HPDE6-E6E7 (cell line): ENCODE measurements around the gene JPH2.
"Not testable (repeated sequence)": the region's sequence is repeated elsewhere in the genome, so short reads cannot be mapped to it uniquely, and the experiment has no call there.

Experiments used
- DNase-seq: peaks from one replicate; pipeline ENCODE4 v3.0.0; 2011; ENCODE audit warnings: missing footprints; ENCODE audit errors: extremely low spot score

JPH2 gene

DNA sequence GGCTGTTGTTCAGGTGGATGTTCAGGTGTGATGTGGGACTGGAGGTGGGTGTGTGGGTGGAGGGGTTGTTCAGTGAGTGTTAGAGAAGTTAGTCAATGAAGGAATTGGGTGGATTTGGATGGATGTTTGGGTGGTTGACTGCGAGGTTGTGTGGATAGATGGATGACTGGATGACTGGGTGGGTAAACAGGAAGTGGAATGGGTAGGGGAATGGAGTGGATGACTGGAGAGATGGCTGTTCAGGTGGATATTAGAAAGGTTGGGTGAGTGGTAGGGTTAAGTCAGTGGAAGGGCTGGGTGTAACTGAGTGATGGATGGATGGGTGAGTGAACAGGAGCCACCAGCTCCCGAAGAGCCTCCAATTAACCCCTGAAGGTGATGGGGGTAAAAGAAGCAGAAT is 27.9 kb downstream of the JPH2 start:
- no peak for DNase-seq

DNA sequence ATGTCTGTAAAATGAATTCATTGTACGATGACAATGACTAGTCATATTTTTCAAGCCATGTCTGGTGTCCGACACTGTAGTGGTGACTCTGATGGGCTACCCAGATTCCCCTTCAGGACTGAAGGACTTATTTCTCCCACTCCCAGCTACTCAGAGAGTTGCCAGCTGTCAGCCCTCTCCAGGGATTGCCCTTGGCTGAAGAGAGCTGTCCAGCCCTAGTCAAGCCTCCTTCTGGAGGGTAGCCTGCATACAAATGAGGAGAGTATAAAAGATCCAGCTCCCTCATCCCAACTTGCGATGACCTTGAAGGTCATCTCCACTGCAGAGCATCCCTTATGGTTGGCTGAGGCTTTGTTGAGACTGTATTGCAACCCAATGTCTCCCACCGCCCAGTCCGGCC is 29.9 kb downstream of the JPH2 start:
- DNase-seq: no peak

DNA sequence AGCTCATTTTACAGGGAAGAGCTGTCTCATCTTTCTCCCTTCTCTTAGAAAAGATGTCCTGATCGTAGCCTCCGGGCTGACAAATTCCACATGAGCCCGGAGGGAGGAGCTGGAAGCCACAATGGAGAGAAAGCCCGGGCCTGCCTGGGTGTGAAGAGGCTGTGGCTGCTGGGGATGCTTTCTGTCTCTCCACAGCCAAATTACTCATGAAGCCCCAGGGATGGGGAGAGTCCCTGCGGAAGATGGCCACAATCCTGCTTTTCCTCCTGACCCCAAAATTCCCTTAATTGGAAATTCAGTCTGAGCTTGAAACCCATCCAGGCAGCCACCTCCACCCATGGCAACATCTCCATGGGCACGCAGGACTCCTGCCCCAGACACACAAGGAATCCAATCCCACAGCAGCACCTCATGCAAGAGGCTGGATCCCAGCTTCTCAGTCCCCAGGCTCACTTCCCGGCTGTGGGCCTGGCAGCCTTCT is 32.4 kb downstream of the JPH2 start:
- no peak for DNase-seq

DNA sequence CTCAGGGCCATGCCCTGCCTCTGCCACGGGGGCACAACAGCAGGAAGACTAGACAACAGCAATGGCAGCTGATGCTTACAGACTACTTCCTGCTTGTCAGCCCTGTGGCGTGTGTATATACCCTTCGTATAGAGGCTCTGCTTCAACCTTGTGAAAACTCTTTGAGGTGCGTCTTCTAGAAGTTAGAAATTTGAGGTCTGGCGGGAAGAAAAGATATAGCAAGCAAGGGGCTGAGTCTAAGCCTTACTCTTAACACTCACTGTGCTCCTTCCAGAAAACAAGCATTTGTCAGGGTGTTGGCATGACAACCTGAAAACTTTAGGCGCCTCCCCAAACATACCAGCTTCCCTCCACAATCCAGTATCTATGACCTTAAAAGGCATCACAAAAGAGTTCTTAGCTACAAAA is 33.3 kb downstream of the JPH2 start:
- no peak for DNase-seq

DNA sequence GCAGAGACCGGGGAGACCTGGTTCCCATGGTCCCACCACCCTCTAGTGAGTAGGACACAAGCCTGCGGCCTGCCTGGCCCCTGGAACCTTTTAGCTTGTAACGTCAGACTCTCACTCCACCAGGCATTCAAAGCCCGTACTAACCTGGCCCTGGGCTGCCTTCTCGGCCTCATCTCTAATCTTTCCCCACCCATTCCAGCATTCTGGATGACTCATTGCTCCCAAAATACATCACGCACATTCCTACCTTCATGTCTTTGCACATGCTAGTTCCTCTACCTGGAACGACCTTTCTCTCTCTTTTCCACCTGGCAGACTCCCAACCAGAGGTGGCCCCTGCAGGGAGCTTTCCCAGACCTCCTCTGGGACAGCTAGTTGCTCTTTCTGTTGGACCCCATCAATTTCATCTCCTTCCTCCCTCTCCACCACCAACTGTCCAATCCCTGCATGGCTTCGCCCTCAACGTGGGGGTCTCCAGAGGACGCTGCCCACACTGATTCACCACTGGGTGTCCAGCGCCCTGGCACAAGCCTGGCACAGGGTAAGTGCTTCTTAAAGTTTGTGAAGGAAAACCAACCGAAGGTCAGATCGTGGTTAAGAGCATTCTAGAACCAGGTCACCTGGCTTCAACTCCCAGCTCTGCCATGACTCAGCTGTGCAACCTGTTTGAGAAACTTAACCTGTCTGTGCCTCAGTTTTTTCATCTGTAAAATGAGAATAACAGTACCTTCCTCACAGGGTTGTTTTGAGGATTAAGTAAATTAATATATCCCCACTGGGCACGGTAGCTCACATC is 35.2 kb downstream of the JPH2 start:
- DNase-seq: peak; percentile 89

DNA sequence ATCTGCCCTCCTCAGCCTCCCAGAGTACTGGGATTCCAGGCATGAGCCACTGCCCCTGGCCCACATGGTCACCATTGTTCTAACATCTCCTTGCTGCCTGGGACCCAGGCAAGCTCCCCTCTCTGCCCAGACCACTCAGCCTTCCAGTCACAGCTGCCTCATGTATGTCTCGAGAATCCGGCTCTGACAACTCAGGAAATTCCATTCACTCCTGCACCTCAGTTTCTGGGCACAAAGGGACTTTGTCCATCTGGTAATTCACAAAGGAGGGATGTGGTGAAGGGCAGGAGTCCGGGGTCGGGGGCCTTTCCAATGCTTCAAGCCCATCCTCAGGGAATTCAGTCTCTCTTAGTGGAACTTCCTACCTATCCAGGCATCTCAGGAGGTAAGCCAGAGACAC is 40.7 kb downstream of the JPH2 start:
- no peak for DNase-seq

DNA sequence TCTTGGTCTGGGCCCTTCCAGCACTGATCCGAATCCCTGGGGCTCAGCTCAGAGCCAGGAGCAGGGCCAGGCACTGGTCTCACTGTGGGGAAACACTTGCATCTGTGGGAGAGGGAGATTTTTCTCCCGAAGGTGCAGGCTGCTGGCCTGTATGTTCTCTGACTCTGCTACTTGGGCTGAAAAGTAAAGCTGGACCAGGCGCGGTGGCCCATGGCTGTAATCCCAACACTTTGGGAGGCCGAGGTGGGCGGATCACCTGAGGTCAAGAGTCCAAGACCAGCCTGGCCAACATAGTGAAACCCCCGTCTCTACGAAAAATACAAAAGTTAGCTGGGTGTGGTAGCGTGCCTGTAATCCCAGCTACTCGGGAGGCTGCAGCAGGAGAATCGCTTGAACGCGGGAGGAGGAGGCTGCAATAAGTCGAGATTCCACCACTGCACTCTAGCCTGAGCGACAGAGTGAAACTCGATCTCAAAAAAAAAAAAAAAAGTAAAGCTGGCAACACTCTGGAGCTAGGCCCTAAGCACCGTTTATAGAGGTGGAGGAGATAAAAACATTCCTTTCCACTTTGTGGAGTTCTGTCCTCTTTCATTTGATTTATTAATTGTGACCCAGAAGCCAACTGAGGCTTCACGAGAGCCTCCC is 41.7 kb downstream of the JPH2 start:
- DNase-seq: no peak

DNA sequence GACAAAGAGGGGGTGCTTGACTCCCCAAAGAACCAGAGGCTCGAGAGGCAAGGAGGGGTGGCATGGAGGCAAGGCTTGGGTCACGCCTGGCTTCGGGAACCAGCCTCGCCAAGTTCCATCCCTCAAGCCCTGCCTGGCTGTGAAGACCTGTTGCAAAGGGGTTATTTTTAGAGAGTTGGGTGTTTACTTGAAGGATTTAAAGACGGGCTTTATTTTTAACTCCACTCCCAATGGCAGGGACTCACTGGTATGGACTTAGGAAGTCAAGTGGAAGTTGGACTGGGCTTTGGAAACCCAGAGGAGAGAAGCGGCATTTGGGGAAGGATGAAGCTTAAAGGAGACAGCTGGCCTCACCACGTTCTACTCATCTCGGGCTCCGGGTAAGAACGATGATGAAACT is 43.1 kb downstream of the JPH2 start:
- no peak for DNase-seq

DNA sequence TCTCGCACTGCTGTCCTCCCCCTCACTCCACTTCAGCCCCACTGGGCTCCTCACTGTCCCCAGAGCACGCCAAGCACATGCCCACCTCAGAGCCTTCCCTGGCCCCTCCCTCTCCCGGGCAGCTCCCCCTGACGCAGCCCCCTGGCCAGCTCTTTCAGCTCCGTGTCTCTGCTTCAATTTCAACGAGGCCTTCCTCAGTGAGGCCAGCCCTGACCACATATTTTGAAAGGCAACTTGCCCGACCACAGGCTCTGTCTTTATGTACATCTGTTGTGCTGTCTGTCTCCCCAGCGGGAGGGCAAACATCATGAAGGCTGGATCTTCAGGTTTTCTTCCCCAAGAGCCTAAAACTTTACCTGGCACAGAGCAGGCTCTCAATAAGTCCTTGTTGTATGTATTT is 44.6 kb downstream of the JPH2 start:
- DNase-seq: no peak

DNA sequence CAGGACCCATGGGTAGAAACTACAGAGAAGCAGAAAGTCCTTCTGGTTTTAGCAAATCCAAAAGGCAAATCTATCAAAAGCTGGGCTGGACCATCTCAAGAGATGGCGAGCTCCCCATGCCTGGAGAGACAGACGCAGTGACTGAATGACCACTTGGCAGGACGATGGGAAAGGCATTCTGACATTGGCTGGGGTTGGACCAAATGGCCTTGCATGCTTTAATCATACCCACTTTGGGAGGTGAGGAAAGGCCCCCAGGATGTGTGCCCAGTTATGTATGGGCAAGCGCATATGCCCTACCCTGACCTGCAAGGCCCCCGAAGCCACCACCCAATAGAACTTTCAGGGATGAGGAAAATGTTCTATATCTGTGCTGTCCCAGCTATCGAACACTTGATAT is 45.1 kb downstream of the JPH2 start:
- no peak for DNase-seq

DNA sequence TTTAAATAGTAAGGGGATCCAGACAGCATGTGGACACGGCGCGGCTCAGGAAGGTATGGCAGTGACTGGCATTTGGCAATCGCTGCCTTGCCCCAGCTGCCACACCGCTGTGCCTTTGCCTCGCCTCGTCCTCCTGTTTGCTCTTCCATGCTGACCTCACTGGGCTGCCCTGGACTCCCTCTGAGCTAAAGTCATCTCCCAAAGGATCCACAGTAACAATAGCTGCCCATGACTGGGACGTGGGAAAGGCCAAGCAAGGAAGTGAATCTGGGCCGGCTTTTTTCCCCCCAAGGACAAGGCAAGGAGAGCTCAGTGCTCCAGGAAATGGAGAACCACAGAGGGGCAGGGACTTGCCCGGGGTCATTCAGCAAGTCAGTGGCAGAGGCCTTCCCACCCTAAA is 48.1 kb downstream of the JPH2 start:
- no peak for DNase-seq

DNA sequence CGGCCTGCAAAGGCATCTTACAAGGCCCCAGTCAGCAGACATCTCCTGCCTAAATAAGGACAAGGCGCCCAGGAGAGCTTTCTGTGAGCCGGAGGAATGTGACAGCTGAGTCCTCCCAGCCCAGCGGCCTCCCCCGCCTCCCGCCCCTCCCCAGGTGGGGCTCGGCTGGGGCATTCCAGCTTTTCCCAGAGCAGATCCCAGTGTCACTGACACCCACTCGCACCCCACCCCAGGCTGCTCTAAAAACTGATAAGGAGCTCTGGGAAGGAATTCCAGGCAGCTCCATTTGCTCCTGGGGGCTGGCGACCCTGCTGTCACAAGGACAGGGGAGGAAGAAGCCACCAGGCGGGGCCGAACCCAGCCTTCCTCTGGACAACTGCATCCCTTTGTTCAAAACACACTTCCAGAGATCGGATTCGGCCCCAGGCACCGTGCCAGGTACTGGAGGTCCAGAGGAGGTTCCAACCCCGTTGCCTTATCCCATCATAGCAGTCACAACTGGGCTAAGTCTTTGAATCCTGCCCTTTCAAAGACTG is 49.7 kb downstream of the JPH2 start:
- peak; percentile 66 for DNase-seq

DNA sequence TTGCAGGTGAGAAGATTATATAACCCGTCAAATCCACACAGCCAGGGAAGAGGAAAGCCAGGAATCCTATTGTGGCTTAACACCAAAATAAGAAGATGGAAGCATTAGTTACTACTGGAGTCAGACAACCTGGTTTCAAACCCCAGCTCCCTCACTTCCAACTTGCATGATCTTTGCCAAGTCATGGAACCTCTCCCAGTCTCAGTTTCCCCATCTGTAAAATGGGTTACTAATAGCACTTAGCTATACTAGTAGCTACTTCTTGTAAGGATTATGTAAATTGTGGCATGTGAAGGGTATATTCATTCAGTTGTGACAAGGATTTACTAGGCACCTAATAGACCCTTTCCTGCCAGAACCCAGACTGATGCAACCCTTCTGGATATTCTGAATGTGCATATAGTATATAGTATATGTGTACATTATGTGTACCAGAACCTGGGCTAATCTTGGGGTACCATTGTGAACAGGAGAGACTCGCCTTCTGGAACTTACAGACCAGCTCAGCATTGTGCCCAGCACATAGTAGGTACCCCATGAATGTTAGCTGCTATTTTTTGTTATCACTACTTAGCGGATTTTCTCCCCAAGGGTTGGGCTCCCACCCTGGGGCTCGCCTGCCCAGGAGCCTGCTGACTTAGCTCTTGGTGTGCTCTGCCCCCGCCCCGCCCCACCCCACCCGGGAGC is 50.3 kb downstream of the JPH2 start:
- DNase-seq: no peak

DNA sequence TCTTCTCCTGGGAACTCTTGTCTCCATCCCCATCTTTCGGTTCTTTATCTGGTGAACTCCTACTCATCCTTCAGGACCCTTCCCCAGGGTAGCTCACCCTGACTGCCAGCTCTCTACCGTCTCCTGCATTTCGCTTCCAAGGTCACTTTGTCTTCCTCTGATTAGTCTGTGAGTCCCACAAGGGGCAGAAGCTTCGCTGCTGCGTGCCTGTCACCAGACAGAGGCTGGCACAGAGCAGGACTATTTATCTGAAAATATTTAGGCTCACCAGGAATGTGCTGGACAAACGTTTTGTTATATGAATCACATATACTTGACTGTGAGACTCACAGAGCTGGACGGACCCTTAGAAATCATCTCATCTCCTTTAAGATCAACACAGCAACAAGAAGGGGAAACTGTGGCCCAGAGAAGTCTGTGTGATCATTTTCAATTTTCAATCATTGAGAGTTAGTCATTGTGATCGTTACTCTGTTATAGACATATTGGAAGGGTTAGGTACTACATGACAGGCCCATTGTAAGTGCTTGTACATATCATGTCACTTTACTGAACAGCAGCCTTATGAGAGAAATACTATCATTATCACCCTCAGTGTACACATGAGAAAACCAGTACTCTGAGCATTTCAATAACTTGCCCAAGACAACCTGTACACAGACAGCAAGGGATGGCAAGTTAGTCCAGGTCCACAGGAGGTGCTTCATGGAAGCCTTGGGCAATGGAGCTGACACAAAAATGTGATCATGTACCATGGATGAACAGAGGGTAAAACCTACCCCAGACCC is 51.4 kb downstream of the JPH2 start:
- no peak for DNase-seq

DNA sequence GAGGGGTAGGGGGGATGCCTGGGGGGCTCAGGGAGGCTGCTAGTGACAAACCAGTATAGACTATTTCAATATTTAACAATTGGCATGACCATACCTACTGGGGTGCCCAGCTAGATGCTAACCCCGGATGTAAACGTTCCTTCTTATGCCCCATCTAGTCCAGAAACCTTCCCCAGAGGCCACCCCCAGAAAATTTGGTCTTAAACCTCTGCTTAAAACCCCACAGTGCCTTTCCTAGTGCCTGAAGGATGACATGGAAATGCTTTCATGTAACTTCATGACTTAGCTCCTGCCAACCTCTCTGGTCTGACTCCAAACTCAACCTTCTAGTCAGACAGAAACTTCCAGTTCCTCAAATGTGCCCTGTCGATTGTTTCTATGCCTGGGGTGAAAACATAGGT is 52.0 kb downstream of the JPH2 start:
- no peak for DNase-seq

DNA sequence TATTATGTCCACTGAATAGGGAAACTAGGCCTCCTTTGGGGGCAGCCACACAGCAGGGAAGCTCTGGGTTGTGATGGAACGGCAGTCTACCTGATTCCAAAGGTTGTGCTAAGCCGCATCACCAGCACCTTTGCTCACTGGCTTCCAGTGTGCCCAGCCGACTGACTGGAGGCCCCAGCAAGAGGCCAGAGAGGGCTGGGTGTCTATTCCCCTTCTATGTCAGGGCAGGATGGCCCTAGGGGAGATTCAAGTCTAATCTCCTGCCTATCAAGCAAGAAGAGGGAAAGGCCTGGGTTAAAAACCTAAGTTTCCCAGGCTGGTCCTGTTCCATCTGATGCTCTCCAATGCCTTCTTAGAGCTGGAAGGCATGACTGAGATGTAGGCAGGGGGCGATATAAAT is 53.6 kb downstream of the JPH2 start:
- DNase-seq: no peak

DNA sequence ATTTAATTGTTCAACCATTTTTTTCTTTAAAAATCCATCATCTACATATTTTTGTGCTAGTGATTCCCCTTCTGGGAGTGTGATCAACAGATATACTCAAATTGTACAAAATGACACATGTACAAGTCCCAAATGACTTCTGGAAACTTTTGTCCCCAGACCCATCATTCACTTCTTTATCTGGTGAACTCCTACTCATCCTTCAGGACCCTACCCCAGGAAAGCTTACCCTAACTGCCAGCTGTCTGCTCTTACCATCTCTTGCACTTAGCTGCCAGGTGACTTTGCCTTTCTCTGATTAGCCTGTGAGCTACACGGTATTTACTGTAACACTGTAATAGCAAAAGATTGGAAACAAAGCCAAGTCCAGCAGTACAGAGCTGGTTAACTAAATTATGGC is 55.3 kb downstream of the JPH2 start:
- DNase-seq: no peak

DNA sequence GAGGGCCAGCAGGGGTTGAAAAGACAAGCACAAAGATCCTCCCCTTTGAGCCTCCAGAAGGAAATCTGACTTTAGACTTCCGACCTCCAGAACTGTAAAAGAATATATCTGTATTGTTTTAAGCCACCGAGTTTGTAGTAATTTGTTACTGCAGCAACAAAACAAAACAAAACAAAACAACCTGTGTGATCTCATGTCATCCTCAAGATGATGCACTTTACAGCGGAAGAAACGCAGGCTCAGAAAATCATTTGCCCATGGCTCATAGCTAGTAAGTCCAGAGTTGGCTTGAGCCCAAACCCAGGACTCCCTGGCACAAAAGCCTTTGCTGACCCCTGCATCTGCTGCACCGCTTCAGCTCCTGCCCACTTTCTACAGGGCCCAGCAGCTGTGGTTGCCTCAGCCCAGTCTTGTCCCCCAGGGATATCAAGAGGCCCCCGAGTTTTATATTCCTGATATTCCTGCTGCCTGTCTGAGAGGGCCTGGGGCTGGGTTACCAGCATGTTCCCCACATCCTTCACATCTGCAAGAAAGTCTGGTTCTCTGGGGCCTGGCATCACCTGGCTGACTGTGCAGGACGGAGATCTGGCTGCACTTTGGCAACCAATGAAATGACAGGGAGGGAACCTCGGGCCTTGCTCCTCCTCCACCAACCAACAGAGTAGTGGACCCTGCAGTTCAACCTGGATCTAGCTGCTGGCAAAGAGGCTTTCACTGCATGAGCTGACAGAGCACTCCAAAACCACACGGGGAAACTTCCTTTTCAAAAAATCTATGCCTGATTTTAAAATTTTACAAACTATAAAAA is 56.9 kb downstream of the JPH2 start:
- DNase-seq: no peak

DNA sequence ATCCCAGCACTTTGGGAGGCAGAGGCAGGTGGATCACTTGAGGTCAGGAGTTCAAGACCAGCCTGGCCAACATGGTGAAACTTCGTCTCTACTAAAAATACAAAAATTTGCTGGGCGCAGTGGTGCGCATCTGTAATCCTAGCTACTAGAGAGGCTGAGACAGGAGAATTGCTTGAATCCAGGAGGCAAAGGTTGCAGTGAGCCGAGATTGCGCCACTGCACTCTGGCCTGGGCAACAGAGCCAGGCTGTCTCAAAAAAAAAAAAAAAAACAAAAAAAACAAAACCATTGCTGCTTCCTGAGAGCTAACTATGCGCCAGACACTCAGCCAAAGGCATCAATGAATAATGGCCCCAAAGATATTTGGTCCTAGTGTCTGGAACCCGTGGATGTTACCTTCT is 57.7 kb downstream of the JPH2 start:
- DNase-seq: not testable (repeated sequence)

DNA sequence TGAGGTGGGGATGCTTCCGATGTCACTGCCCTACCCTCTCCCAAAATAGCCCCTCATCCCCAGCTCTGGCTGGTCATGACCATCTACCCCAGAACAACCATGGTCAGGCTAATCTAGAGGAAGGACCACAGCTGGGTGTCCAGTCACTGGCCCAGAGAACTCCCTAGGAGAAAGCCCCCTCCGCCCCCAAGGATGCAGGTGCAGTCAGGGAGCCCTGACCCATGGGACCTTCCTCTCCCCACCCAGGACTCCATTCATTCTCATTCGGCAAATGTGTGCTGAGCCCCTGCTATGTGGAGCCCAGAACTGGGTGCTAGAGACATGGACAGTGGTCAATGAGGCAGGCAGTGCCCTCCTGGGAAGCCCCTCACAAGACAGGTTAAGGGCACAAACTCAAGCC is 60.5 kb downstream of the JPH2 start:
- no peak for DNase-seq
